CD4-positive, CD25-positive, alpha-beta regulatory T cell (primary cell): Measurements from ENCODE around the gene ASB18. TPM values are rescaled to one million over a fixed set of nuclear protein-coding genes. Genes with fewer than 3 reads are reported as not detected.
A peak's percentile ranks its signal among the peaks of the same experiment; 100 is the strongest.
"Not testable (repeated sequence)": the region's sequence is repeated elsewhere in the genome, so short reads cannot be mapped to it uniquely, and the experiment has no call there.

Experiments
- ATAC-seq, 2 donors: fragments of 150-1000 bp; cut with Tn5 transposase; one replicate each; pipeline ENCODE4 v1.10.0; 2021; ENCODE audit warnings: low read depth in 2 of 2, moderate number of reproducible peaks in 2 of 2, moderate library complexity in 1 of 2
- DNase-seq, 3 donors: peaks; one replicate each; pipeline versions ENCODE4 v3.0.0 to v3.0.0-alpha.2; 2012 to 2022; ENCODE audit warnings: mixed read lengths in 1 of 3
- H3K27ac ChIP-seq: one replicate; pipeline ENCODE4 v1.7.0; 2013; ENCODE audit warnings: mild to moderate bottlenecking, low read length; ENCODE audit not compliant: insufficient read depth, poor library complexity, severe bottlenecking
- H3K27me3 ChIP-seq: one replicate; pipeline ENCODE4 v1.7.0; 2013; ENCODE audit warnings: low read length; ENCODE audit not compliant: control insufficient read depth, insufficient read depth
- H3K36me3 ChIP-seq: one replicate; pipeline ENCODE4 v1.7.0; 2013; ENCODE audit warnings: mild to moderate bottlenecking, low read length, moderate library complexity; ENCODE audit not compliant: control insufficient read depth, insufficient read depth
- H3K4me1 ChIP-seq: 2 replicates; pipeline ENCODE4 v1.7.0; 2013; ENCODE audit warnings: mild to moderate bottlenecking, low read length; ENCODE audit not compliant: insufficient read depth, control insufficient read depth, poor library complexity, severe bottlenecking
- H3K4me3 ChIP-seq: one replicate; pipeline ENCODE4 v1.7.0; 2013; ENCODE audit warnings: low read depth, mild to moderate bottlenecking, low read length, moderate library complexity
- H3K9me3 ChIP-seq, 2 experiments: 1 replicate in 1 of 2; 2 replicates in 1 of 2; pipeline ENCODE4 v1.7.0; 2013; ENCODE audit warnings: low read length in 2 of 2, mild to moderate bottlenecking in 1 of 2, moderate library complexity in 1 of 2; ENCODE audit not compliant: control insufficient read depth in 2 of 2
- H3K27ac Mint-ChIP-seq, 3 donors: one replicate each; pipeline ENCODE4 v1.8.0; 2020 to 2022; ENCODE audit warnings: mild to moderate bottlenecking in 3 of 3, mixed read lengths in 3 of 3, moderate library complexity in 2 of 3
- H3K27me3 Mint-ChIP-seq: one replicate; pipeline ENCODE4 v1.8.0; 2022; ENCODE audit warnings: mild to moderate bottlenecking, mixed read lengths
- H3K36me3 Mint-ChIP-seq: one replicate; pipeline ENCODE4 v1.8.0; 2020; ENCODE audit warnings: mixed read lengths
- H3K4me1 Mint-ChIP-seq, 4 donors: one replicate each; pipeline ENCODE4 v1.8.0; 2020 to 2022; ENCODE audit warnings: mixed read lengths in 4 of 4, mild to moderate bottlenecking in 1 of 4
- H3K4me3 Mint-ChIP-seq, 4 donors: one replicate each; pipeline ENCODE4 v1.8.0; 2020 to 2022; ENCODE audit warnings: mild to moderate bottlenecking in 4 of 4, mixed read lengths in 4 of 4, moderate library complexity in 3 of 4
- H3K9me3 Mint-ChIP-seq, 7 donors: one replicate each; pipeline ENCODE4 v1.8.0; 2020 to 2022; ENCODE audit warnings: mixed read lengths in 7 of 7, mild to moderate bottlenecking in 3 of 7, moderate library complexity in 2 of 7
- polyA plus RNA-seq, 4 donors: library from polyadenylated mRNA; unstranded; fragments of 300-500 nt; fragmentation: Illumina TruSeq; gene quantifications; one replicate each; pipeline ENCODE4 v1.2.3, GENCODE V29; 2021
- total RNA-seq: library from RNA; stranded (reverse); gene quantifications from one replicate; pipeline ENCODE4 v1.2.3, GENCODE V29; 2022

Gene ASB18
- total and polyA plus RNA-seq, 5 donors from 2014 or later = not detected

GRCh38 chr2:236282406-236282805 is 18.2 kb upstream of the ASB18 start:
- Mint-ChIP-seq H3K9me3 (peaks cover 0 to 5% (median 0%) of the 10 kb centered on the region in 7 donors), H3K27ac (no peak overlapping the region), H3K4me1 (no peaks in the 10 kb centered on the region), H3K36me3 (no peaks in the 10 kb centered on the region), H3K27me3 (peaks cover 16% of the 10 kb centered on the region), H3K4me3 (no peak overlapping the region)
- no peak overlapping the region for H3K4me3 ChIP-seq
- ATAC-seq = no peak
- H3K9me3 ChIP-seq = peaks cover 0 to 1% of the 10 kb centered on the region in 2 experiments
- H3K27ac ChIP-seq = no peak overlapping the region
- H3K27me3 ChIP-seq = no peaks in the 10 kb centered on the region
- H3K36me3 ChIP-seq = no peaks in the 10 kb centered on the region
- DNase-seq = no peak
- H3K4me1 ChIP-seq = no peaks in the 10 kb centered on the region

- peaks cover 12% of the 10 kb centered on the region for H3K27me3 Mint-ChIP-seq
- no peaks in the 10 kb centered on the region for H3K4me1 Mint-ChIP-seq
- no peaks in the 10 kb centered on the region for H3K36me3 Mint-ChIP-seq
- H3K9me3 Mint-ChIP-seq = peaks cover 0 to 7% (median 0%) of the 10 kb centered on the region in 7 donors
- Histone ChIP-seq H3K27ac (no peak overlapping the region), H3K4me3 (no peak overlapping the region), H3K9me3 (peaks cover 0 to 1% of the 10 kb centered on the region in 2 experiments), H3K27me3 (no peaks in the 10 kb centered on the region), H3K36me3 (no peaks in the 10 kb centered on the region), H3K4me1 (no peaks in the 10 kb centered on the region)
- ATAC-seq (no peak), DNase-seq (no peak)
- H3K4me3 Mint-ChIP-seq = no peak overlapping the region
- H3K27ac Mint-ChIP-seq = no peak overlapping the region
Measured at GRCh38 chr2:236281423-236281822, 17.2 kb upstream of the ASB18 start.

GRCh38 chr2:236273126-236273525 is 8.9 kb upstream of the ASB18 start:
- Histone ChIP-seq H3K27ac (no peak overlapping the region), H3K4me1 (no peaks in the 10 kb centered on the region), H3K4me3 (no peak overlapping the region), H3K9me3 (peaks cover 4 to 11% of the 10 kb centered on the region in 2 experiments), H3K36me3 (no peaks in the 10 kb centered on the region), H3K27me3 (no peaks in the 10 kb centered on the region)
- Mint-ChIP-seq H3K4me1 (no peaks in the 10 kb centered on the region), H3K36me3 (no peaks in the 10 kb centered on the region), H3K27ac (no peak overlapping the region), H3K4me3 (no peak overlapping the region), H3K9me3 (peaks cover 0 to 19% (median 9%) of the 10 kb centered on the region in 7 donors), H3K27me3 (peaks cover 5% of the 10 kb centered on the region)
- DNase-seq (no peak), ATAC-seq (no peak)

- Histone ChIP-seq H3K4me3 (no peak overlapping the region), H3K4me1 (no peaks in the 10 kb centered on the region), H3K36me3 (no peaks in the 10 kb centered on the region), H3K9me3 (peaks cover 4 to 11% of the 10 kb centered on the region in 2 experiments), H3K27ac (no peak overlapping the region), H3K27me3 (no peaks in the 10 kb centered on the region)
- H3K4me1 Mint-ChIP-seq = no peaks in the 10 kb centered on the region
- H3K9me3 Mint-ChIP-seq = peaks cover 0 to 14% (median 9%) of the 10 kb centered on the region in 7 donors
- H3K27ac Mint-ChIP-seq = no peak overlapping the region
- H3K36me3 Mint-ChIP-seq = no peaks in the 10 kb centered on the region
- H3K4me3 Mint-ChIP-seq = no peak overlapping the region
- no peak for DNase-seq
- no peak for ATAC-seq
- peaks cover 5% of the 10 kb centered on the region for H3K27me3 Mint-ChIP-seq
Measured at GRCh38 chr2:236271851-236272250, 7.6 kb upstream of the ASB18 start.

GRCh38 chr2:236269876-236270275 is 5.7 kb upstream of the ASB18 start:
- not testable (repeated sequence) for ATAC-seq, H3K4me3 Mint-ChIP-seq, H3K4me3 ChIP-seq, H3K27me3 ChIP-seq, H3K27ac Mint-ChIP-seq, H3K36me3 ChIP-seq, H3K27ac ChIP-seq, DNase-seq, H3K4me1 Mint-ChIP-seq, H3K36me3 Mint-ChIP-seq, H3K4me1 ChIP-seq, H3K27me3 Mint-ChIP-seq
- H3K9me3 ChIP-seq = peaks cover 4 to 11% of the 10 kb centered on the region in 2 experiments
- H3K9me3 Mint-ChIP-seq = peaks cover 0 to 14% (median 9%) of the 10 kb centered on the region in 7 donors

GRCh38 chr2:236265675-236266074 is 1.5 kb upstream of the ASB18 start:
- Mint-ChIP-seq H3K36me3 (no peaks in the 10 kb centered on the region), H3K27ac (no peak overlapping the region), H3K4me3 (peak overlapping the region in 1 of 4 donors; percentile 5), H3K4me1 (no peaks in the 10 kb centered on the region), H3K9me3 (peaks cover 0 to 17% (median 9%) of the 10 kb centered on the region in 7 donors), H3K27me3 (no peaks in the 10 kb centered on the region)
- Histone ChIP-seq H3K9me3 (peaks cover 3 to 18% of the 10 kb centered on the region in 2 experiments), H3K4me3 (no peak overlapping the region), H3K4me1 (no peaks in the 10 kb centered on the region), H3K27me3 (no peaks in the 10 kb centered on the region), H3K27ac (no peak overlapping the region), H3K36me3 (no peaks in the 10 kb centered on the region)
- ATAC-seq = no peak
- no peak for DNase-seq

GRCh38 chr2:236262238-236262637 is 2.0 kb downstream of the ASB18 start:
- no peaks in the 10 kb centered on the region for H3K36me3 ChIP-seq
- no peaks in the 10 kb centered on the region for H3K27me3 ChIP-seq
- H3K4me3 Mint-ChIP-seq = no peak overlapping the region
- no peaks in the 10 kb centered on the region for H3K4me1 Mint-ChIP-seq
- no peaks in the 10 kb centered on the region for H3K4me1 ChIP-seq
- no peaks in the 10 kb centered on the region for H3K36me3 Mint-ChIP-seq
- DNase-seq = no peak
- no peaks in the 10 kb centered on the region for H3K27me3 Mint-ChIP-seq
- H3K9me3 Mint-ChIP-seq = peaks cover 0 to 11% (median 2%) of the 10 kb centered on the region in 7 donors
- H3K9me3 ChIP-seq = peaks cover 0 to 7% of the 10 kb centered on the region in 2 experiments
- ATAC-seq = no peak
- no peak overlapping the region for H3K4me3 ChIP-seq
- no peak overlapping the region for H3K27ac Mint-ChIP-seq
- no peak overlapping the region for H3K27ac ChIP-seq

- Mint-ChIP-seq H3K27me3 (no peaks in the 10 kb centered on the region), H3K27ac (no peak overlapping the region), H3K9me3 (peaks cover 0 to 11% (median 2%) of the 10 kb centered on the region in 7 donors), H3K4me3 (no peak overlapping the region), H3K36me3 (no peaks in the 10 kb centered on the region), H3K4me1 (no peaks in the 10 kb centered on the region)
- Histone ChIP-seq H3K27ac (no peak overlapping the region), H3K27me3 (no peaks in the 10 kb centered on the region), H3K4me1 (no peaks in the 10 kb centered on the region), H3K9me3 (peaks cover 0 to 7% of the 10 kb centered on the region in 2 experiments), H3K36me3 (no peaks in the 10 kb centered on the region), H3K4me3 (no peak overlapping the region)
- no peak for DNase-seq
- ATAC-seq = no peak
Measured at GRCh38 chr2:236261452-236261851, 2.8 kb downstream of the ASB18 start.
